HepG2 (cell line): Measurements from ENCODE around the gene ZBTB46. TPM values are rescaled to one million over a fixed set of nuclear protein-coding genes. Genes with fewer than 3 reads are reported as not detected.

Experiments
- ADNP ChIP-seq: sonication (generic); formaldehyde crosslinking; IDR thresholded peaks from 2 replicates; pipeline ENCODE4 v1.4.0; 2020; ENCODE audit warnings: missing genetic modification reagents
- CENPT ChIP-seq: sonication (generic); formaldehyde crosslinking; IDR thresholded peaks from 2 replicates; pipeline ENCODE4 v1.8.0; 2022; ENCODE audit warnings: low read depth, mild to moderate bottlenecking, moderate library complexity, missing genetic modification reagents
- DPF2 ChIP-seq: sonication (generic); formaldehyde crosslinking; IDR thresholded peaks from 2 replicates; pipeline ENCODE4 v1.4.0; 2020; ENCODE audit warnings: mild to moderate bottlenecking, low read depth, missing genetic modification reagents, borderline replicate concordance
- DR1 ChIP-seq: sonication (generic); formaldehyde crosslinking; IDR thresholded peaks from 2 replicates; pipeline ENCODE4 v1.8.0; 2021; ENCODE audit warnings: mild to moderate bottlenecking, missing genetic modification reagents, inconsistent platforms
- KIAA2018 ChIP-seq: sonication (generic); formaldehyde crosslinking; IDR thresholded peaks from 2 replicates; pipeline ENCODE4 v1.5.0; 2020; ENCODE audit warnings: mild to moderate bottlenecking, missing genetic modification reagents, borderline replicate concordance
- MAZ ChIP-seq, 2 experiments: sonication (generic) in 1 of 2; formaldehyde crosslinking in 1 of 2; IDR thresholded peaks; 2 replicates each; pipeline versions ENCODE4 v1.5.0 to v1.6.1; 2012 to 2020; ENCODE audit warnings: low read depth in 2 of 2, mild to moderate bottlenecking in 2 of 2, borderline replicate concordance in 1 of 2, improper control_type of control experiment in 1 of 2, low read length in 1 of 2, missing genetic modification reagents in 1 of 2, moderate library complexity in 1 of 2
- PCBP2 ChIP-seq: fragments of 200-400 bp; formaldehyde crosslinking; optimal IDR thresholded peaks from 2 replicates; pipeline ENCODE3; 2018; ENCODE audit warnings: low read length, low read depth; ENCODE audit not compliant: poor library complexity, severe bottlenecking
- SMAD9 ChIP-seq: sonication (generic); formaldehyde crosslinking; IDR thresholded peaks from 2 replicates; pipeline ENCODE4 v1.5.1; 2020; ENCODE audit warnings: mild to moderate bottlenecking, missing genetic modification reagents
- SSRP1 ChIP-seq: IDR thresholded peaks from 2 replicates; pipeline ENCODE4 v1.6.1; 2016; ENCODE audit warnings: control low read depth
- ZBTB39 ChIP-seq: sonication (generic); formaldehyde crosslinking; IDR thresholded peaks from 2 replicates; pipeline ENCODE4 v1.5.0; 2020; ENCODE audit warnings: missing genetic modification reagents
- ZC3H13 ChIP-seq: sonication (generic); formaldehyde crosslinking; IDR thresholded peaks from 2 replicates; pipeline ENCODE4 v1.8.1; 2023; ENCODE audit warnings: mild to moderate bottlenecking, missing genetic modification reagents, moderate library complexity
- ZFAT ChIP-seq: sonication (generic); formaldehyde crosslinking; conservative IDR thresholded peaks from 2 replicates; pipeline ENCODE4 v1.8.1; 2023; ENCODE audit warnings: missing genetic modification reagents, inconsistent platforms
- ZNF207 ChIP-seq: fragments of 450-650 bp; IDR thresholded peaks from 2 replicates; pipeline ENCODE4 v1.6.1; 2016; ENCODE audit warnings: antibody characterized with exemption, borderline replicate concordance
- ZNF367 ChIP-seq: sonication (generic); formaldehyde crosslinking; IDR thresholded peaks from 2 replicates; pipeline ENCODE4 v1.4.0; 2020; ENCODE audit warnings: missing genetic modification reagents, borderline replicate concordance
- ZUFSP ChIP-seq: sonication (generic); formaldehyde crosslinking; IDR thresholded peaks from 2 replicates; pipeline ENCODE4 v1.9.0; 2021; ENCODE audit warnings: missing genetic modification reagents, mild to moderate bottlenecking, borderline replicate concordance
- polyA plus RNA-seq, 8 experiments: library from polyadenylated mRNA; depleted of rRNA in 3 of 8; stranded (reverse) in 7 of 8; unstranded in 1 of 8; fragments of >200 nt; fragmentation: Illumina TruSeq in 4 of 8; extraction: Trizol in 4 of 8; gene quantifications; 2 replicates each; pipeline versions ENCODE4 v1.2.1 to v1.2.3, GENCODE V29; 2011 to 2016; ENCODE audit warnings: low read depth in 4 of 8, missing spikeins in 1 of 8, mixed read lengths in 1 of 8; ENCODE audit not compliant: insufficient read depth in 1 of 8
- total RNA-seq, 5 experiments: library from RNA; depleted of rRNA; stranded (reverse); fragments of >200 nt; fragmentation: Illumina TruSeq; extraction: Trizol; gene quantifications; 2 replicates each; pipeline ENCODE4 v1.2.3, GENCODE V29; 2016; ENCODE audit warnings: low read depth in 1 of 5
- TF ChIP-seq, protein P1 (sequence below): IDR thresholded peaks from 2 replicates; pipeline ENCODE4 v1.6.1; 2016; ENCODE audit warnings: missing compliant biosample characterization, missing genetic modification reagents, borderline replicate concordance

The ZBTB46 gene
- total and polyA plus RNA-seq, 2 of the 13 experiments (the other 11 are each of a cell fraction or from before 2014, with no cell fraction given), result 1.6 to 13.5 TPM

DNA sequence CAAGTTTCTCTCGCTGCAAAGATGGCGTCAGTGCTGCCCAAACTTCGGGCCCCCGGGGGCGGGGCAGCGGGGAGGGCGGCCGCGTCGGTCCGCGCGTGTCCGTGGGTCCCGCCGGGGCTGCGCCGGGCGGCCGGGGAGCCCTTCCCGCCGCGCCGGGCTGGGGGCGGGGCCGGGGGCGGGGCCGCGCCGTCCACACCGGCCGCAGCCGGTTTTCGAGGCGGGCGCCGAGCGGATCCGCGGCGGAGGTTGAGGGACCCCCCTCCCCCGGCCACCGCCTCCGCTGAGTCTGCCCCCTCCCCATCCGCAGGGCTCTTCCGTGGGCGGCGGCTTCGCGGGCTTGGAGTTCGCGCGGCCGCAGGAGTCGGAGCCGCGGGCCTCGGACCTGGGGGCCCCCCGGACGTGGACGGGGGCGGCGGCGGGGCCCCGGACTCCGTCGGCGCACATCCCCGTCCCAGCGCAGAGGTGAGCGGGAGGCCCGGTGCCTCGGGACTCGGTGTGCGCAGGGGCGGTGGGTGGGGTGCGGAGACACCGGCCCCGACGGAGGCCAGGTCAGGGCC, 90.9 kb downstream of the ZBTB46 start (continued):
- TF ChIP-seq KIAA2018 (CRISPR knock-in tag) (no peak), DPF2 (CRISPR knock-in tag) (no peak), ZC3H13 (CRISPR knock-in tag) (0 out of 2 replicates have a peak, but pooled peaks have one; percentile 45), PCBP2 (no peak), CENPT (CRISPR knock-in tag) (no peak), ZBTB39 (no peak), SSRP1 (CRISPR knock-in tag) (no peak), MAZ (IDR thresholded peaks at IDR 0.05; ENCODE audit: borderline replicate concordance, low read depth, low read length) (no peak), MAZ (CRISPR knock-in tag; IDR thresholded peaks at IDR 0.05; ENCODE audit: low read depth) (no peak), DR1 (CRISPR knock-in tag) (no peak), SMAD9 (no peak), ZNF367 (peak; percentile 9; the same call in 1 of the 2 replicates), ZFAT (CRISPR knock-in tag) (no peak), ZUFSP (CRISPR knock-in tag) (peak; percentile 32; the same call in 1 of the 2 replicates), ZNF207 (no peak), ADNP (CRISPR knock-in tag) (no peak)
- TF ChIP-seq, protein P1, sequence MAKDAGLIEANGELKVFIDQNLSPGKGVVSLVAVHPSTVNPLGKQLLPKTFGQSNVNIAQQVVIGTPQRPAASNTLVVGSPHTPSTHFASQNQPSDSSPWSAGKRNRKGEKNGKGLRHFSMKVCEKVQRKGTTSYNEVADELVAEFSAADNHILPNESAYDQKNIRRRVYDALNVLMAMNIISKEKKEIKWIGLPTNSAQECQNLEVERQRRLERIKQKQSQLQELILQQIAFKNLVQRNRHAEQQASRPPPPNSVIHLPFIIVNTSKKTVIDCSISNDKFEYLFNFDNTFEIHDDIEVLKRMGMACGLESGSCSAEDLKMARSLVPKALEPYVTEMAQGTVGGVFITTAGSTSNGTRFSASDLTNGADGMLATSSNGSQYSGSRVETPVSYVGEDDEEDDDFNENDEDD (CRISPR knock-in tag), result no peak; the same call in 1 of the 2 replicates
